Retinal pigment epithelial cell (primary cell): ENCODE data around the gene RAE1.

Experiments used
- DNase-seq: peaks from one replicate; pipeline ENCODE4 v3.0.0-alpha.2; 2010; ENCODE audit warnings: low read depth
- H3K4me3 ChIP-seq: 2 replicates; pipeline ENCODE4 v1.5.1; 2011; ENCODE audit warnings: mild to moderate bottlenecking, low read length, control low read depth, moderate library complexity
- TF ChIP-seq, protein P1 (sequence below): conservative IDR thresholded peaks from 2 replicates; pipeline ENCODE4 v1.5.1; 2011; ENCODE audit warnings: low read depth, low read length, control low read depth, inconsistent platforms

The RAE1 gene

DNA sequence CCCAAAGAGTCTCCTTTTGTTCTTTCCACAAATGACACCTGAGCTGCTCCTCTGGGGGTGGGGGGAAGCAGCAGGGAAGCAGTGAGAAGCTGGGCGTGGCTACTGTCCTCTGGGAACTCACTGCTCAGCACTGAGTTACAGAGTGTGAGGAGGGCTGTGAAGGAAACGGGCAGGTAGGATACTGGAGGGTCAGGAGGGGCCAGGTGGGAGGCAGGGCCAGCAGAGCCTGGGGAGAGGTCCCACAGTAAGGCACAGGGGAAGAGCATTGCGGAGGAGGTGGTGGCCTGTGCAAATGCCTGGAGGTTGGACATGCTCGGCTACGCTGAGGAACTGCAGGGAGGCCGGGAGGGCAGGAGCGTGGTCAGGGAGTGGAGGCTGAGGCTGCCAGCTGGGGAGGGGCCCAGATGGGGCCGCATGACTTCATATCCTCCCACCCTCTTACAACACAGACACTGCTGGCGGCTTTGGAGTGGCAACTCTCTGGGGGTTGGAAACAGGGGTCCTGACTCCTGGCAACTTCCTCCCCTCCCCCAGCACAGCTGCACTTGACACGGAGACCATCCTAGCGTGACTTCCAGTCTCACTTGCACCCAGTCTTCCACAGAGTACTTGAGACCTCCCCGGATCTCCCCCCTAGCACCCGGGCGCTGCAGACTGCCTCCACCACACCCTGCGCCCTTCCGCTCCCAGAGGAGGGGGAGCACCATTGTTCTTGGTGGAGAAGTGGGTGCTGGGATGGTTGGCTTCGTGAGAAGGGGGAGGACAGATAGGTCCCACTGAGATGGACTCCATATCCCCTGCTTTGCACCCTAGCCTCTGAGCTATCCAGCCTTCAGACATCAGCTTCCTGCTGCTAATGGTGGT lies 74.3 kb downstream of the RAE1 start:
- no peak overlapping the region for H3K4me3 ChIP-seq
- DNase-seq = no peak
- TF ChIP-seq, protein P1, sequence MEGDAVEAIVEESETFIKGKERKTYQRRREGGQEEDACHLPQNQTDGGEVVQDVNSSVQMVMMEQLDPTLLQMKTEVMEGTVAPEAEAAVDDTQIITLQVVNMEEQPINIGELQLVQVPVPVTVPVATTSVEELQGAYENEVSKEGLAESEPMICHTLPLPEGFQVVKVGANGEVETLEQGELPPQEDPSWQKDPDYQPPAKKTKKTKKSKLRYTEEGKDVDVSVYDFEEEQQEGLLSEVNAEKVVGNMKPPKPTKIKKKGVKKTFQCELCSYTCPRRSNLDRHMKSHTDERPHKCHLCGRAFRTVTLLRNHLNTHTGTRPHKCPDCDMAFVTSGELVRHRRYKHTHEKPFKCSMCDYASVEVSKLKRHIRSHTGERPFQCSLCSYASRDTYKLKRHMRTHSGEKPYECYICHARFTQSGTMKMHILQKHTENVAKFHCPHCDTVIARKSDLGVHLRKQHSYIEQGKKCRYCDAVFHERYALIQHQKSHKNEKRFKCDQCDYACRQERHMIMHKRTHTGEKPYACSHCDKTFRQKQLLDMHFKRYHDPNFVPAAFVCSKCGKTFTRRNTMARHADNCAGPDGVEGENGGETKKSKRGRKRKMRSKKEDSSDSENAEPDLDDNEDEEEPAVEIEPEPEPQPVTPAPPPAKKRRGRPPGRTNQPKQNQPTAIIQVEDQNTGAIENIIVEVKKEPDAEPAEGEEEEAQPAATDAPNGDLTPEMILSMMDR = no peak

DNA sequence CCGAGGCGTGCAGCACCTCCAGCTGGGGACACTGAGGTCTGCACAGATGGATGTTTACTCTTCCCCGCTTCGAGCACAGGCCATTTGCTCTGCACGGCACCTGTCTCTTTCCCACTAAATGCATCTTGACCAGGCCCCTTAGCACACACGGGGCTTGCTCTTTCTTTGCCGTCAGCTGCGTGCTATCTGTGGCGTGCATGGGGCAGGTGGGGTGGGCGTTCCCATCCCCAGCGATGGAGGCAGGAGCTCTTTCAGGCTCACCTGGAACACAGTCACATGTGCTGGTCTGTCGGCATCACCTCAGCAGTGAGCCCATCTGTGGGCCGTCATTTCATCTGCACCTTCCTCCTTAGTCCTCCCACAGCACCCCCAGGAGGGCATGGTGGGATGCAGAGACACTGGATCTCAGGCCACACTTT lies 75.2 kb downstream of the RAE1 start:
- no peak overlapping the region for H3K4me3 ChIP-seq
- TF ChIP-seq, protein P1 = no peak
- DNase-seq = no peak

- no peak overlapping the region for H3K4me3 ChIP-seq
- TF ChIP-seq, protein P1 = no peak
- DNase-seq = no peak
These were observed 75.8 kb downstream of the RAE1 start for GRCh38 chr20:57426831-57427230.

DNA sequence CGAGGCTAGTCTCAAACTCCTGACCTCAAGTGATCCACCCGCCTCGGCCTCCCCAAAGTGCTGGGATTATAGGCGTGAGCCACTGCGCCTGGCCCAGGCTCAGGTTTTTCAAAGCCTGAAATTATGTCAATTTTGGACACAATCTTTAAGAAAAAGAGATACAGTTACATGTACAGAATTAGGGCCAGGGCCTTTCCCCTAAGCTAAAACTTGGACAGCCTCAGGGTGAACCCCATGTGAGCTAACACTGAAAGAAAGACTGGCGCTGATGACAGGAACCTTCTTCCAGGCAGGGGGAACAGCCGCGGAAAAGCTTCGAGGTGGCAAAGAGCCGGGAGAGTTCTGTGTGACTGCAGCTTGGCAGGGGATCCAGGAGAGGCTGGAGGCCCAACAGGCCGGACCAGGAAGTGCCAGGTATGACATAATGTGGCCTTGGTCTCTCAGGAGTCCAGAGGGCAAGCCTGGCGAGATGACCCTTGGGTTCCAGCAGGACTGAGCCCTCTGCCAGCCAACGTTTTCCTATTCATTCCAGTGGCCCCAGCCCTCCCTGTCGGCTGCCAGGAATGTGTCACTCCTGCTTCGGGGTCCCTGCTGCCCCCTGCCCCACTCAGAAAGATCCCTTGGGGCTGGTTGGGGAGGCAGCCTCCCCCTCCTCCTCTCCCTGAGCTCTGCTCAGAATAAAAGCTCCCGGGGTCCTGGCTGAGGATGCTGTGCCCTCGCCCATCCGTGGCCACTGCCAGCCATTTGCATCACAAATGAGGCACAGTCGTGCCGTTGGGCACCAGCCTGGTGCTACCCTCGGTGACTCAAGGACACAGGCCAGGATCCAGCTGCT lies 77.5 kb downstream of the RAE1 start:
- DNase-seq = no peak
- no peak overlapping the region for H3K4me3 ChIP-seq
- TF ChIP-seq, protein P1 = no peak
